ENCODE results near the gene HSBP1L1.

HSBP1L1 gene

GRCh38 chr18:79928563-79928960 is 35.9 kb upstream of the HSBP1L1 start:
- no peak for DNase-seq (ENCODE audit: extremely low read depth in 1 of 2, low read depth in 1 of 2)

- no peak for DNase-seq (ENCODE audit: extremely low read depth in 1 of 2, low read depth in 1 of 2)
Observed at GRCh38 chr18:79930020-79930642, 34.3 kb upstream of the HSBP1L1 start.

- DNase-seq (ENCODE audit: extremely low read depth in 1 of 2, low read depth in 1 of 2), result no peak
Observed at GRCh38 chr18:79931475-79931874, 33.0 kb upstream of the HSBP1L1 start.

- no peak for DNase-seq (ENCODE audit: extremely low read depth in 1 of 2, low read depth in 1 of 2)
Observed at GRCh38 chr18:79932907-79933306, 31.5 kb upstream of the HSBP1L1 start.

- DNase-seq (ENCODE audit: extremely low read depth in 1 of 2, low read depth in 1 of 2), result no peak
Observed at GRCh38 chr18:79933765-79934164, 30.7 kb upstream of the HSBP1L1 start.

GRCh38 chr18:79934311-79935097 is 29.9 kb upstream of the HSBP1L1 start:
- no peak for DNase-seq (ENCODE audit: extremely low read depth in 1 of 2, low read depth in 1 of 2)

- DNase-seq (ENCODE audit: extremely low read depth in 1 of 2, low read depth in 1 of 2), result no peak
Observed at GRCh38 chr18:79935098-79935480, 29.4 kb upstream of the HSBP1L1 start.

- DNase-seq (ENCODE audit: extremely low read depth in 1 of 2, low read depth in 1 of 2), result no peak
Observed at GRCh38 chr18:79935499-79935898, 28.9 kb upstream of the HSBP1L1 start.

GRCh38 chr18:79935925-79936324 is 28.5 kb upstream of the HSBP1L1 start:
- DNase-seq (ENCODE audit: extremely low read depth in 1 of 2, low read depth in 1 of 2), result no peak

GRCh38 chr18:79936641-79937040 is 27.8 kb upstream of the HSBP1L1 start:
- no peak for DNase-seq (ENCODE audit: extremely low read depth in 1 of 2, low read depth in 1 of 2)

GRCh38 chr18:79937103-79937860 is 27.2 kb upstream of the HSBP1L1 start:
- DNase-seq (ENCODE audit: extremely low read depth in 1 of 2, low read depth in 1 of 2), result no peak

- no peak for DNase-seq (ENCODE audit: extremely low read depth in 1 of 2, low read depth in 1 of 2)
Observed at GRCh38 chr18:79938196-79938595, 26.2 kb upstream of the HSBP1L1 start.

- no peak for DNase-seq (ENCODE audit: extremely low read depth in 1 of 2, low read depth in 1 of 2)
Observed at GRCh38 chr18:79939096-79939495, 25.3 kb upstream of the HSBP1L1 start.

- DNase-seq (ENCODE audit: extremely low read depth in 1 of 2, low read depth in 1 of 2), result no peak
Observed at GRCh38 chr18:79940126-79940813, 24.2 kb upstream of the HSBP1L1 start.

GRCh38 chr18:79940814-79941472 is 23.5 kb upstream of the HSBP1L1 start:
- no peak for DNase-seq (ENCODE audit: extremely low read depth in 1 of 2, low read depth in 1 of 2)

GRCh38 chr18:79941473-79942119 is 22.8 kb upstream of the HSBP1L1 start:
- DNase-seq (ENCODE audit: extremely low read depth in 1 of 2, low read depth in 1 of 2), result no peak

GRCh38 chr18:79942211-79942610 is 22.2 kb upstream of the HSBP1L1 start:
- DNase-seq (ENCODE audit: extremely low read depth in 1 of 2, low read depth in 1 of 2), result no peak

GRCh38 chr18:79942786-79943607 is 21.4 kb upstream of the HSBP1L1 start:
- DNase-seq (ENCODE audit: extremely low read depth in 1 of 2, low read depth in 1 of 2), result no peak

GRCh38 chr18:79943608-79944125 is 20.8 kb upstream of the HSBP1L1 start:
- no peak for DNase-seq (ENCODE audit: extremely low read depth in 1 of 2, low read depth in 1 of 2)

All from stimulated activated CD8-positive, alpha-beta memory T cell treated with anti-CD3 and anti-CD28 coated beads, Interleukin-7, amount 100 ng/mL, for 48 hours (primary cell).